ENCODE results near the gene NAALADL2. TPM values are rescaled to one million over a fixed set of nuclear protein-coding genes. Genes with fewer than 3 reads are reported as not detected.
A peak's percentile ranks its signal among the peaks of the same experiment; 100 is the strongest.

NAALADL2 gene
- total and polyA plus RNA-seq, 2 of the 4 experiments (the other 2 are of a cell fraction) = 3.8 to 19.2 TPM

DNA sequence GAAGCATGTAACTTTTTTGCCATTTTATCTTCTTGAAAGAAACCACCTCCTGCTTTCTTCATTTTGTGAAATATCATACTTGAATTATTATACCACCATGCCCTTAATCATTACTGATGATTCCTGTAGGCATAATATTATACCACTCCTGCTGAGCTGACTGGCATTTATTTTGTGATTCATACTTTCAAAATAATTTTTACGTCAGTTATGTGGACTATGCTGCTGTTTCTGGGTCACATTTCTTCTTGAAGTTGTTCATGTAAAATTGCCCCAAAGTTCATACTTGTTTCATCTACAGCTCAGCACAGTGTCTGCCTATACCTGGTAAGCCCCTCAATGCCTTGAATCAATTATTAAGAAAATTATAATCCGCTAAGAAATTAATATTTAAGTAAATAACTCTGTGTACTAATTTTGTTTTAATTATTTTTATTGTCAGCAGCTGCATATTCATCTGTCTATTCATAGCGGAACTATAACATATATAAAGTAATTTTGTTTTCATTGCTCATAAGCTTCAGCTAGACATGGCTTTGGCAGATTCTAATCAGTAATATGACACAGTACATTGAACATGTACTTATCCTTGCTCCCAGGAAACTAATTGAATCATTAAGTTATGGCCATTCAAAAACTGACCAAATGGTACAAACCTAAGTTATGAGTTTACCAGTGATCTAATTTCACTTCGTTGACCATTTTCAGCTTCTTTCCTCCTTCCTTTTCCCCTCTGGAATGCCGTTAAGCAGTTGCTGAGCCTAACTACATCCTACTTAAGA, 160.0 kb downstream of the NAALADL2 start (continued):
- no peak for TF ChIP-seq BHLHE40 (IDR thresholded peaks at IDR 0.05; ENCODE audit: low read depth, low read length)

DNA sequence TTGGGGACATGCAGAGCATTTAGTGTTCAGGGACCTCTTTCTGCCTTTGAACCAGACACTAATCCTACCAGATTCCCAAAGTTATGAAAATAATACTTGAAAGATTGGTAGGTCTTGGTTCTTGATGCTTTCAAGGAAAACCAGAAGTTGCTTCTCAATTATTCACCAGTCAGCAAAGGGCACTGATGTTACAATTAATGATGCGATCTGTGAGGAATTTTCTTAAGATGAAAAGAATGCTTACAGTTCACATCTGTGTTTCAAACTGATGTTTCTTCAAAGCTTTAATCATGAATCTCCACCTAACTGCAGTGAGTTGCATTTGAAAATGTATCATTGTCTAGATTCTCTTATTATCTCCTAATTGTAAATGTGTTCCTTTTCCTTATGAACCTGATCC, 161.0 kb downstream of the NAALADL2 start:
- CTCF ChIA-PET = no interaction called here
- H2BK5ac ChIP-seq (ENCODE audit: low read depth, low read length, poor library complexity, severe bottlenecking) = peak overlapping the region; percentile 14
- no peak overlapping the region; the same call in 1 of the 2 replicates for H4K5ac ChIP-seq (ENCODE audit: low read depth, low read length)
- no peak overlapping the region; a peak in 1 of 4 replicates for H4K8ac ChIP-seq (ENCODE audit: low read depth in 2 of 2, low read length in 2 of 2)
- dilution Hi-C loops (cut with HindIII; ENCODE audit: low sequenced_read_pairs, unreplicated experiment) = no loop called here
- no peak overlapping the region for H2AFZ ChIP-seq (replicated peaks; ENCODE audit: low read length, poor library complexity)
- H2BK15ac ChIP-seq (ENCODE audit: low read depth, low read length) = no peak overlapping the region
- 0 out of 2 replicates have a peak overlapping the region, but pooled peaks have one; percentile 0 for H2BK20ac ChIP-seq (ENCODE audit: low read depth, low read length)
- H4K20me1 ChIP-seq (ENCODE audit: insufficient read depth, low read length) = no peaks in the 10 kb centered on the region
- H3K27me3 ChIP-seq (ENCODE audit: control insufficient read depth, insufficient read depth, low read length) = no peaks in the 10 kb centered on the region
- H3K9me1 ChIP-seq (ENCODE audit: insufficient read depth, low read length) = no peaks in the 10 kb centered on the region
- 0 out of 2 replicates have a peak overlapping the region, but pooled peaks have one; percentile 3 for H2BK120ac ChIP-seq (ENCODE audit: low read depth, low read length)
- POLR2A ChIA-PET (ENCODE audit: unreplicated experiment) = no interaction called here
- WGBS, 2 experiments (ENCODE audit: extremely low coverage in 2 of 2, insufficient read length in 1 of 2) = no CpG with 5 or more reads among the region's 1 CpG
- H4K91ac ChIP-seq (ENCODE audit: insufficient read depth, low read depth, low read length) = no peak overlapping the region
- TF ChIP-seq, protein P1, sequence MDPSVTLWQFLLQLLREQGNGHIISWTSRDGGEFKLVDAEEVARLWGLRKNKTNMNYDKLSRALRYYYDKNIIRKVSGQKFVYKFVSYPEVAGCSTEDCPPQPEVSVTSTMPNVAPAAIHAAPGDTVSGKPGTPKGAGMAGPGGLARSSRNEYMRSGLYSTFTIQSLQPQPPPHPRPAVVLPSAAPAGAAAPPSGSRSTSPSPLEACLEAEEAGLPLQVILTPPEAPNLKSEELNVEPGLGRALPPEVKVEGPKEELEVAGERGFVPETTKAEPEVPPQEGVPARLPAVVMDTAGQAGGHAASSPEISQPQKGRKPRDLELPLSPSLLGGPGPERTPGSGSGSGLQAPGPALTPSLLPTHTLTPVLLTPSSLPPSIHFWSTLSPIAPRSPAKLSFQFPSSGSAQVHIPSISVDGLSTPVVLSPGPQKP (IDR thresholded peaks at IDR 0.05; ENCODE audit: borderline replicate concordance, low read depth, low read length) = no peak
- TF ChIP-seq CHD1 (IDR thresholded peaks at IDR 0.05; ENCODE audit: low read depth, low read length) (no peak), FOS (IDR thresholded peaks at IDR 0.05; ENCODE audit: low read depth, low read length) (no peak), MXI1 (IDR thresholded peaks at IDR 0.05; ENCODE audit: borderline replicate concordance, low read depth, low read length) (no peak)
- H3K18ac ChIP-seq (ENCODE audit: low read depth, low read length) = peak overlapping the region; percentile 42; the same call in 1 of the 2 replicates
- peak overlapping the region; percentile 46; the same call in 1 of the 2 replicates for H3K4me2 ChIP-seq (ENCODE audit: low read depth, low read length)
- H3K36me3 ChIP-seq (ENCODE audit: control insufficient read depth, insufficient read depth, low read length) = no peaks in the 10 kb centered on the region
- no peaks in the 10 kb centered on the region for H3K9me3 ChIP-seq (ENCODE audit: control insufficient read depth, insufficient read depth, low read length)
- no peak overlapping the region for H3K9ac ChIP-seq (ENCODE audit: low read depth, low read length)
- no peak overlapping the region for H3K4ac ChIP-seq (ENCODE audit: low read depth, low read length)
- H3K79me1 ChIP-seq (ENCODE audit: low read depth in 1 of 2, low read length in 2 of 2) = no peaks in the 10 kb centered on the region
- no peak overlapping the region for H3K14ac ChIP-seq (replicated peaks; ENCODE audit: low read depth, low read length)
- H3K4me1 ChIP-seq (ENCODE audit: control insufficient read depth, insufficient read depth, low read length) = peaks cover 6% of the 10 kb centered on the region; the same call in 1 of the 2 replicates
- DNase-seq (peak; percentile 55), ATAC-seq (ENCODE audit: low read depth) (peak; percentile 29; the same call in 1 of the 2 replicates)
- no peak overlapping the region for H2AK5ac ChIP-seq (ENCODE audit: low read depth, low read length)
- H3K27ac ChIP-seq (ENCODE audit: insufficient read depth, low read length) = no peak overlapping the region
- intact Hi-C loops (cut with micrococcal nuclease) = no loop called here
- no peak overlapping the region for H3K4me3 ChIP-seq (ENCODE audit: insufficient read depth, low read depth, low read length)
- in situ Hi-C loops (cut with MboI; ENCODE audit: low sequenced_read_pairs) = no loop called here
- BruUV-seq (replicated peaks) = no TSS peak
- H2AK9ac ChIP-seq (replicated peaks; ENCODE audit: low read depth, low read length, poor library complexity) = no peak overlapping the region
- H3K56ac ChIP-seq (ENCODE audit: extremely low read depth, insufficient read depth, low read length) = no peak overlapping the region
- H3K23ac ChIP-seq (ENCODE audit: low read depth, low read length) = no peak overlapping the region

All from IMR-90 (cell line).